ENCODE results near the gene TXNRD1. TPM values are rescaled to one million over a fixed set of nuclear protein-coding genes. Genes with fewer than 3 reads are reported as not detected.

Gene TXNRD1
- total and polyA plus RNA-seq, 10 donors, result 13.7 to 107 (median 56.8) TPM

DNA sequence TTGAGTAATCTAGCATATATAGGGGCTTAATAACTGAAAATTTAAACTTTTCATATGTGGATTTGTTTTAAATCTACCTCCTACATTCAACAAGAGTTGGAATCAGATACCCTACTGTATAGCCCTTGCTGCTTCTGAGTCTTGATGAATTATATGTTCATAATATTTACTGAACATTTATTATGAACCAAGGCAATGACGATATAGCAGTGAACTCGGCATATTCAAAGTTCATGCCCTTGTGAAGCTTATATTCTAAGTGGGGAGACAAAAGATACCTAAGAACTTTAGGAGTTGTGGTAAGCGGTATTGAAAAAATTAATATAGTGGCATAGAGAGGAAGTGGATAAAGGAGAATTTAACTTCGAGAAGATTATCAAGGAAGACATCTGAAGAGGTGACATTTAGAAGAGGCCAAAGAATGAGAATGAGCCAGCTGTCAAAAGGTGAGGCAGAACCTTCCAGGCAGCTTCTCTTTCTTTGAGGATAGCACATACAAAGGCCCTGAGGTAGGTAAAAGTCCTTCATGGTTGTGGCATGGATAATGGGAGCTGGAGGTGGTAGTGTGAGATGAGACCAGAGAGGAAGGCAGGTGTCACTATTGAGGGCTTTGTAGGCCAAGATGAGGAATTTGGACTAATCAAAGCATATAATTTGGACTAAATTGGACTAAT, 98.1 kb downstream of the TXNRD1 start:
- no peaks in the 10 kb centered on the region for H3K27me3 ChIP-seq (replicated peaks in 1 of 7)
- intact Hi-C loops (cut with DNase I; ENCODE audit: low total_unique reads), result no loop called here
- peaks cover 6 to 98% (median 63%) of the 10 kb centered on the region in 6 donors for H3K36me3 ChIP-seq
- no peak for TF ChIP-seq CTCF (IDR thresholded peaks at IDR 0.05 in 8 of 11, conservative IDR thresholded peaks at IDR 0.05 in 3 of 11)
- TF ChIP-seq POLR2AphosphoS5 (IDR thresholded peaks at IDR 0.05), result no peak
- TF ChIP-seq POLR2A (IDR thresholded peaks at IDR 0.05), result no peak
- DNase-seq, result no peak
- H3K27ac ChIP-seq, result no peak overlapping the region
- no peak overlapping the region for H3K4me3 ChIP-seq
- 71 to 81% (median 73%) methylated on average over 4 of the region's 4 CpGs for WGBS, 5 donors
- H3K4me1 ChIP-seq, result peaks cover 0 to 4% (median 0%) of the 10 kb centered on the region in 6 donors
- no peaks in the 10 kb centered on the region for H3K9me3 ChIP-seq

DNA sequence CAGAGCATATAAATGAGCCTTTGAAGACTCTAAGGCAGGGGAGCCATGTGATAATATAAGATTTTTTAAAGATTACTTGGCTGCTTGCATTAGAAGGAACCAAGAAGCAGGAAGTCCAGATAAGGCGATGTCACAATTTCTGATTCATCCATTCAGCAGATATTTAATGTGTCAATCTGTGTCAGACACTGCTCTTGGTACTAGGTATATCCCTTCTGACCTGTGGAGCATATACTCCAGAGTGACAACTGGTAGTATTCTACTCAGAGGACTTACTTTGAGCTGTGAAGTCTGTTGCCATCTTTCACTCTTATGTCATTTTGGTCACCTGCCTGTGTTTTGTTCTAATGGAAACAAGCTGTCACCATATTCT, 98.6 kb downstream of the TXNRD1 start:
- intact Hi-C loops (cut with DNase I; ENCODE audit: low total_unique reads), result no loop called here
- no peak overlapping the region for H3K4me3 ChIP-seq
- no peaks in the 10 kb centered on the region for H3K27me3 ChIP-seq (replicated peaks in 1 of 7)
- peaks cover 0 to 4% (median 0%) of the 10 kb centered on the region in 6 donors for H3K4me1 ChIP-seq
- no peak for DNase-seq
- WGBS, 5 donors, result 74 to 86% (median 84%) methylated on average over 1 of the region's 1 CpG
- H3K27ac ChIP-seq, result no peak overlapping the region
- TF ChIP-seq POLR2AphosphoS5 (IDR thresholded peaks at IDR 0.05), result no peak
- no peak for TF ChIP-seq CTCF (IDR thresholded peaks at IDR 0.05 in 8 of 11, conservative IDR thresholded peaks at IDR 0.05 in 3 of 11)
- TF ChIP-seq POLR2A (IDR thresholded peaks at IDR 0.05), result no peak
- peaks cover 6 to 99% (median 66%) of the 10 kb centered on the region in 6 donors for H3K36me3 ChIP-seq
- H3K9me3 ChIP-seq, result no peaks in the 10 kb centered on the region

- Histone ChIP-seq H3K9me3 (no peaks in the 10 kb centered on the region), H3K27me3 (replicated peaks in 1 of 7) (no peaks in the 10 kb centered on the region), H3K27ac (no peak overlapping the region), H3K4me3 (no peak overlapping the region), H3K4me1 (peaks cover 0 to 4% (median 0%) of the 10 kb centered on the region in 6 donors), H3K36me3 (peaks cover 6 to 100% (median 80%) of the 10 kb centered on the region in 6 donors)
- TF ChIP-seq POLR2AphosphoS5 (IDR thresholded peaks at IDR 0.05) (no peak), CTCF (IDR thresholded peaks at IDR 0.05 in 8 of 11, conservative IDR thresholded peaks at IDR 0.05 in 3 of 11) (no peak), POLR2A (IDR thresholded peaks at IDR 0.05) (no peak)
- WGBS, 5 donors, result 85 to 95% (median 86%) methylated on average over 10 of the region's 10 CpGs
- intact Hi-C loops (cut with DNase I; ENCODE audit: low total_unique reads), result no loop called here
- no peak for DNase-seq
Observed at GRCh38 chr12:104315326-104316224, 100.0 kb downstream of the TXNRD1 start.

- no peak for DNase-seq
- no peak for TF ChIP-seq POLR2A (IDR thresholded peaks at IDR 0.05)
- no peak for TF ChIP-seq POLR2AphosphoS5 (IDR thresholded peaks at IDR 0.05)
- TF ChIP-seq CTCF (IDR thresholded peaks at IDR 0.05 in 8 of 11, conservative IDR thresholded peaks at IDR 0.05 in 3 of 11), result no peak
- Histone ChIP-seq H3K4me3 (no peak overlapping the region), H3K9me3 (no peaks in the 10 kb centered on the region), H3K27me3 (replicated peaks in 1 of 7) (no peaks in the 10 kb centered on the region), H3K4me1 (peaks cover 0 to 4% (median 0%) of the 10 kb centered on the region in 6 donors), H3K36me3 (peaks cover 6 to 100% (median 83%) of the 10 kb centered on the region in 6 donors), H3K27ac (no peak overlapping the region)
- intact Hi-C loops (cut with DNase I; ENCODE audit: low total_unique reads), result no loop called here
Observed at GRCh38 chr12:104316936-104317335, 101.4 kb downstream of the TXNRD1 start.

Data from spleen (tissue), 11 donors.